ENCODE results near the gene TMEM165. TPM values are rescaled to one million over a fixed set of nuclear protein-coding genes. Genes with fewer than 3 reads are reported as not detected.

The TMEM165 gene
- total RNA-seq, 1 donor from 2014 or later, result 141 TPM

DNA sequence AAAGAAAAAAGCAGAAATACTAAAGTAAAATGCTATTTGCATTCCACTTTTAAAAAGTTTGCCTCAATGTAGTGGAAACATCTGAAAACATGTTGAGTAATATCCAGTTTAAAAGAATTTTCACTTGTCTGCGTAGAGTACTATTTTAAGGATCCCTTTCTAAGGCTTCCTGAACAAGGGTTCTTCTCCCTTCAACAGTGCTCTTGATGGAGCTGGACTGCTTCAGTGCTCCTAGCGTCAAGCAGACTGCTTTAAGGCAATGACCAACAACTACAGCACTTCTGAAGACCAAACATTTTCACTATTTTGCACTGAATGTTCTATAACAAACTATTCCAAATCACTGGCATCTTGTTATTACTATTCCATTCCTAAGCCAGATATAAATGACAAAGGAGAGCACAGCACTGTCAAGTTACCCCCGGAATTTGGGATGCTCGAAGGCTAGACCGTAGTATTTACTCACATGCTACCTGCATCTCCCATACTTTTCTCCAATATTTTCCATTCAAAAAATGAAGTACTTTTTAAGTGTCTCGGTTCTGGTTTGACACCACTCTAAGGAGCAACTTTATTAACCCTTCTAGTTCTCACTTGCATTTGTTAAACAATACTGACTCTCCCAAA, 36.1 kb downstream of the TMEM165 start:
- ATAC-seq (peak; percentile 68), DNase-seq (no peak)
- TF ChIP-seq, protein P1, sequence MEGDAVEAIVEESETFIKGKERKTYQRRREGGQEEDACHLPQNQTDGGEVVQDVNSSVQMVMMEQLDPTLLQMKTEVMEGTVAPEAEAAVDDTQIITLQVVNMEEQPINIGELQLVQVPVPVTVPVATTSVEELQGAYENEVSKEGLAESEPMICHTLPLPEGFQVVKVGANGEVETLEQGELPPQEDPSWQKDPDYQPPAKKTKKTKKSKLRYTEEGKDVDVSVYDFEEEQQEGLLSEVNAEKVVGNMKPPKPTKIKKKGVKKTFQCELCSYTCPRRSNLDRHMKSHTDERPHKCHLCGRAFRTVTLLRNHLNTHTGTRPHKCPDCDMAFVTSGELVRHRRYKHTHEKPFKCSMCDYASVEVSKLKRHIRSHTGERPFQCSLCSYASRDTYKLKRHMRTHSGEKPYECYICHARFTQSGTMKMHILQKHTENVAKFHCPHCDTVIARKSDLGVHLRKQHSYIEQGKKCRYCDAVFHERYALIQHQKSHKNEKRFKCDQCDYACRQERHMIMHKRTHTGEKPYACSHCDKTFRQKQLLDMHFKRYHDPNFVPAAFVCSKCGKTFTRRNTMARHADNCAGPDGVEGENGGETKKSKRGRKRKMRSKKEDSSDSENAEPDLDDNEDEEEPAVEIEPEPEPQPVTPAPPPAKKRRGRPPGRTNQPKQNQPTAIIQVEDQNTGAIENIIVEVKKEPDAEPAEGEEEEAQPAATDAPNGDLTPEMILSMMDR (IDR thresholded peaks at IDR 0.05), result no peak
- H3K27me3 ChIP-seq, result no peaks in the 10 kb centered on the region
- intact Hi-C loops (cut with DNase I), result no loop called here
- H3K4me3 ChIP-seq, result no peak overlapping the region
- H3K9me3 ChIP-seq, result no peaks in the 10 kb centered on the region
- peaks cover 6% of the 10 kb centered on the region for H3K4me1 ChIP-seq
- no peak overlapping the region for H3K27ac ChIP-seq
- peaks cover 88% of the 10 kb centered on the region for H3K36me3 ChIP-seq

DNA sequence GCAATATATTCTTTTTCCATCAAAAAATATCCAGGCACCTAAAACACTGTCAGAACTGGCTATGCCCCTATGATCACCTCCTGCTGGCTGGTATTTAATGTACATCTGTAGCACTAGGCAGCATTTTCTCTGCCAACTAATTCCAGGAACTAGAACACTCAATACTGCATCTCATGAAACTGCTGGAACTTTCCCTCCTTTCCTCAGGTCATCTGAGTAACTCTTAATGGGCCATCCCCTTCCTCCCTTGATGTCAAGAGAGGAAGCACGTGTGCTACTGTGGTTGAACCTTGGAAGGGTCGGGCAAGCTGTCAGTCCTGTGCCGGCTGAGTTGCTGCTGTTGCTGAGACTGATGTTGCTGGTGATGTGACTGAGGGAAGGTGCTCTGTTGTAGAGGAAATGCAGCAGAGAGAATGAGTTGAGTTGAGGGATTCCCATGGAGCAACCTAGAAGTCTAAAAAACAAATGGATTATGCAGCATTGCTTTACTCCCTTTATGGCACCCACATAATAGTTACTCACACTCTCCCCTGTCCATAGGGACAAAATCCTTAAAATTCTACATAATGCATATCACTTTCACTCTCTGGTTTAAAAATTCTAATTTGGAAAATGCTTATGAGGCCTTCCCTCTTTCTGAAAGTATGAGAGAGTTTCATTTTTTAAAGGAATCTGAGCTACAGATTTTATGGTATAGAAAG, 39.5 kb downstream of the TMEM165 start:
- peaks cover 68% of the 10 kb centered on the region for H3K36me3 ChIP-seq
- H3K27ac ChIP-seq, result no peak overlapping the region
- DNase-seq, result no peak
- ATAC-seq, result peak; percentile 65
- TF ChIP-seq, protein P1 (IDR thresholded peaks at IDR 0.05), result peak; percentile 19
- H3K9me3 ChIP-seq, result no peaks in the 10 kb centered on the region
- intact Hi-C loops (cut with DNase I), result no loop called here
- H3K27me3 ChIP-seq, result no peaks in the 10 kb centered on the region
- no peak overlapping the region for H3K4me3 ChIP-seq
- peaks cover 6% of the 10 kb centered on the region for H3K4me1 ChIP-seq

DNA sequence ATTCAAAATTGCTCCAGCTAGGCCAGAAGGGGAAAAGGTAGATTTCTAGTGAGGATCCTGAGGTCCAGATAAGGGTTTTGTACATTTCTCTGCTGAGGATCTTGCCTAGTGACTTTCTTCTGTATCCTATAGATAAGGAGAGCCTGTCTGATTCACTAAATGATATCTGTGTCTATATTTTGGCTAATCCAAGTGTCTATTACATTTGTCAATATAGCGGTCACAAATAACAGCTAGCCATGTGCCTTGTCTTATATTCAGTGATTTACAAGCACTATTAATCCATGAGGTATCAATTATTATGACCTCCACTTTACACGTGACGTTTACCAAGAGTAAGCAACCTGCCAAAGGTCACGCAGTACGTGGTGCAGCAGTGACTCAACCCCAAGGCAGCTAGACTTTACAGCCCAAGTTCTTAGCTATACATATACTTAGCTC, 41.6 kb downstream of the TMEM165 start:
- Histone ChIP-seq H3K27ac (no peak overlapping the region), H3K4me3 (no peak overlapping the region), H3K27me3 (no peaks in the 10 kb centered on the region), H3K9me3 (no peaks in the 10 kb centered on the region), H3K36me3 (peaks cover 69% of the 10 kb centered on the region), H3K4me1 (peaks cover 6% of the 10 kb centered on the region)
- DNase-seq (no peak), ATAC-seq (no peak)
- intact Hi-C loops (cut with DNase I), result no loop called here
- TF ChIP-seq, protein P1 (IDR thresholded peaks at IDR 0.05), result no peak

DNA sequence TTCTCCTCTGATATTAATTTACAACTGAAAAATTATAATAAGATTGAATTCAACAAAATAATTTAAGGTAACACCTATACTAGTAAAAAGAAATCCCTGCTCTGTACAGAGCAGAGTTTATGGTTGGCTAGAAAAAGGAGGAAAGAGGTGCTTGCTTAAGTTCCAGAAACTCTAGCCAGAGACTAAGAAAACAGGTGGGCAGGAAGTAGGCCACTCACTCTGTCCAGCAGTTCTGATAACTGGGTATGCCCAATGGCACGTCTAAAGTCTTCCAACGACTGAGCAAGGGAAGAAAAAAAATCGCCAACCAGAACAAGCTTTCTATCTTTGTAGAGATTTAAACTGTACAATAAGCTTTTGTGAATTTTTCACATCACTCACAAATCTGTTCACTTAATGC, 42.1 kb downstream of the TMEM165 start:
- Histone ChIP-seq H3K27me3 (no peaks in the 10 kb centered on the region), H3K9me3 (no peaks in the 10 kb centered on the region), H3K4me1 (peaks cover 6% of the 10 kb centered on the region), H3K27ac (no peak overlapping the region), H3K36me3 (peaks cover 71% of the 10 kb centered on the region), H3K4me3 (no peak overlapping the region)
- DNase-seq (no peak), ATAC-seq (no peak)
- TF ChIP-seq, protein P1 (IDR thresholded peaks at IDR 0.05), result no peak
- intact Hi-C loops (cut with DNase I), result no loop called here

DNA sequence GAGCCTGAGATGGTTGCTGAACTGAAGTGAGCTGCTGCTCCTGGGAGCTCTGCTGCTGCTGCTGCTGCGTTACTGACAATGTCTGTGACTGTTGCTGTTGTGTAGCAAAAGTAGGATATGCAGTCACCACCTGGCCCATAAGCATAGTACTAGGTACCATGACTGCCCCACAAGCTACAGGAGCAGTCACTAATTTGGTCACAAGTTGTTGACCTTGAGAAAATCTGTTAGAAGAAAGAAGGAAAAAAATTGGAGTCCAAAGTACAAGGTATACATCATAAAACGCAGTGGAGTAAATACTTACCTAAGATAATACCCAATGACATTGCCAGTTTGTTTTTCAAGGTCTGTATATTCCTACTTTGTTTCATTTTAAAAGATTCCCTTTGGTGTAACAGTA, 42.6 kb downstream of the TMEM165 start:
- DNase-seq, result no peak
- H3K4me3 ChIP-seq, result no peak overlapping the region
- TF ChIP-seq, protein P1 (IDR thresholded peaks at IDR 0.05), result no peak
- peaks cover 6% of the 10 kb centered on the region for H3K4me1 ChIP-seq
- peaks cover 71% of the 10 kb centered on the region for H3K36me3 ChIP-seq
- no peaks in the 10 kb centered on the region for H3K27me3 ChIP-seq
- no peak overlapping the region for H3K27ac ChIP-seq
- intact Hi-C loops (cut with DNase I), result no loop called here
- no peak for ATAC-seq
- no peaks in the 10 kb centered on the region for H3K9me3 ChIP-seq
